ENCODE measurements around the gene GPC6.

The GPC6 gene

GRCh38 chr13:93878675-93879074 lies 652.1 kb downstream of the GPC6 start:
- in situ Hi-C loops (cut with HindIII; ENCODE audit: low sequenced_read_pairs): no loop called here

- in situ Hi-C loops (cut with HindIII; ENCODE audit: low sequenced_read_pairs): no loop called here
Observed at GRCh38 chr13:93881411-93881810, 654.8 kb downstream of the GPC6 start.

- in situ Hi-C loops (cut with HindIII; ENCODE audit: low sequenced_read_pairs): no loop called here
Observed at GRCh38 chr13:93882086-93882651, 655.6 kb downstream of the GPC6 start.

- in situ Hi-C loops (cut with HindIII; ENCODE audit: low sequenced_read_pairs): no loop called here
Observed at GRCh38 chr13:93889430-93889951, 662.9 kb downstream of the GPC6 start.

GRCh38 chr13:93899981-93900380 lies 673.4 kb downstream of the GPC6 start:
- in situ Hi-C loops (cut with HindIII; ENCODE audit: low sequenced_read_pairs): no loop called here

- in situ Hi-C loops (cut with HindIII; ENCODE audit: low sequenced_read_pairs): no loop called here
Observed at GRCh38 chr13:93900731-93901130, 674.1 kb downstream of the GPC6 start.

- in situ Hi-C loops (cut with HindIII; ENCODE audit: low sequenced_read_pairs): no loop called here
Observed at GRCh38 chr13:93903909-93904308, 677.3 kb downstream of the GPC6 start.

GRCh38 chr13:93915269-93915809 lies 688.7 kb downstream of the GPC6 start:
- in situ Hi-C loops (cut with HindIII; ENCODE audit: low sequenced_read_pairs): no loop called here

GRCh38 chr13:93922063-93922855 lies 695.7 kb downstream of the GPC6 start:
- in situ Hi-C loops (cut with HindIII; ENCODE audit: low sequenced_read_pairs): no loop called here

- in situ Hi-C loops (cut with HindIII; ENCODE audit: low sequenced_read_pairs): no loop called here
Observed at GRCh38 chr13:93925990-93926389, 699.4 kb downstream of the GPC6 start.

GRCh38 chr13:93926425-93926824 lies 699.8 kb downstream of the GPC6 start:
- in situ Hi-C loops (cut with HindIII; ENCODE audit: low sequenced_read_pairs): no loop called here

GRCh38 chr13:93927431-93927830 lies 700.8 kb downstream of the GPC6 start:
- in situ Hi-C loops (cut with HindIII; ENCODE audit: low sequenced_read_pairs): no loop called here

- in situ Hi-C loops (cut with HindIII; ENCODE audit: low sequenced_read_pairs): no loop called here
Observed at GRCh38 chr13:93932901-93933300, 706.3 kb downstream of the GPC6 start.

- in situ Hi-C loops (cut with HindIII; ENCODE audit: low sequenced_read_pairs): no loop called here
Observed at GRCh38 chr13:93936901-93937300, 710.3 kb downstream of the GPC6 start.

- in situ Hi-C loops (cut with HindIII; ENCODE audit: low sequenced_read_pairs): no loop called here
Observed at GRCh38 chr13:93941444-93941843, 714.8 kb downstream of the GPC6 start.

GRCh38 chr13:93942016-93942415 lies 715.4 kb downstream of the GPC6 start:
- in situ Hi-C loops (cut with HindIII; ENCODE audit: low sequenced_read_pairs): no loop called here

- in situ Hi-C loops (cut with HindIII; ENCODE audit: low sequenced_read_pairs): no loop called here
Observed at GRCh38 chr13:93945621-93946020, 719.0 kb downstream of the GPC6 start.

- in situ Hi-C loops (cut with HindIII; ENCODE audit: low sequenced_read_pairs): no loop called here
Observed at GRCh38 chr13:93946994-93947393, 720.4 kb downstream of the GPC6 start.

- in situ Hi-C loops (cut with HindIII; ENCODE audit: low sequenced_read_pairs): no loop called here
Observed at GRCh38 chr13:93947651-93948050, 721.0 kb downstream of the GPC6 start.

- in situ Hi-C loops (cut with HindIII; ENCODE audit: low sequenced_read_pairs): no loop called here
Observed at GRCh38 chr13:93948162-93948922, 721.7 kb downstream of the GPC6 start.

- in situ Hi-C loops (cut with HindIII; ENCODE audit: low sequenced_read_pairs): no loop called here
Observed at GRCh38 chr13:93951108-93951507, 724.5 kb downstream of the GPC6 start.
